Testis (tissue), 2 donors: ENCODE results near the gene MBNL2.

Experiments used
- POLR2A ChIP-seq: fragments of 450-650 bp; IDR thresholded peaks from one replicate; pipeline ENCODE4 v1.6.1; 2017; ENCODE audit warnings: antibody characterized with exemption, mild to moderate bottlenecking, moderate library complexity
- TF ChIP-seq, protein P1 (sequence below), 3 experiments: fragments of 450-650 bp in 2 of 3; fragments of 200-600 bp in 1 of 3; sonication (generic) in 1 of 3; IDR thresholded peaks; one replicate each; pipeline ENCODE4 v1.5.1; 2016 to 2019; ENCODE audit warnings: antibody characterized with exemption in 3 of 3, mild to moderate bottlenecking in 2 of 3, moderate library complexity in 1 of 3

DNA sequence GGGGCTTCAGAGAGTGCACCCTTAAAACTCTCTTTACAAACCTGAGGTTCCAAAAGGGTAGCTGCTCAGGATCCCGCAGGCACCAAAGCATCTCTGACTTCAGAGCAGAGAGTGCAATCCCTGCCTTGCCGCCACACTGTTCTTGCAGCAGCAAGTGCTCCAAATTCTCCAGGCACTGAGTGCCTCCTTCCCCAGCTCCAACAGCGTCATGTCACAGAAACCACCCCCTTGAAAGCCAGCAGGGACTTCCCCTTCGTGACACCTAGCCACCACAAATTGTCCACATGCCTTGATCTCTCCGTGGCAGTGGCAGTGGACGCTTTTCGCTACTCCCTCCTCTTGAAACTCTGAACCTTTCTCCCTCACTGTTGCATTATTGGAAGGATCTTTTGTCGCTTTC is 39.9 kb downstream of the MBNL2 start:
- no peak for TF ChIP-seq POLR2A
- TF ChIP-seq, protein P1, sequence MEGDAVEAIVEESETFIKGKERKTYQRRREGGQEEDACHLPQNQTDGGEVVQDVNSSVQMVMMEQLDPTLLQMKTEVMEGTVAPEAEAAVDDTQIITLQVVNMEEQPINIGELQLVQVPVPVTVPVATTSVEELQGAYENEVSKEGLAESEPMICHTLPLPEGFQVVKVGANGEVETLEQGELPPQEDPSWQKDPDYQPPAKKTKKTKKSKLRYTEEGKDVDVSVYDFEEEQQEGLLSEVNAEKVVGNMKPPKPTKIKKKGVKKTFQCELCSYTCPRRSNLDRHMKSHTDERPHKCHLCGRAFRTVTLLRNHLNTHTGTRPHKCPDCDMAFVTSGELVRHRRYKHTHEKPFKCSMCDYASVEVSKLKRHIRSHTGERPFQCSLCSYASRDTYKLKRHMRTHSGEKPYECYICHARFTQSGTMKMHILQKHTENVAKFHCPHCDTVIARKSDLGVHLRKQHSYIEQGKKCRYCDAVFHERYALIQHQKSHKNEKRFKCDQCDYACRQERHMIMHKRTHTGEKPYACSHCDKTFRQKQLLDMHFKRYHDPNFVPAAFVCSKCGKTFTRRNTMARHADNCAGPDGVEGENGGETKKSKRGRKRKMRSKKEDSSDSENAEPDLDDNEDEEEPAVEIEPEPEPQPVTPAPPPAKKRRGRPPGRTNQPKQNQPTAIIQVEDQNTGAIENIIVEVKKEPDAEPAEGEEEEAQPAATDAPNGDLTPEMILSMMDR (IDR thresholded peaks at IDR 0.05): no peak
